ENCODE measurements around the gene CGREF1.

GRCh38 chr2:27118525-27119329 is at the start of gene CGREF1:
- TF ChIP-seq CTCF (conservative IDR thresholded peaks at IDR 0.05; ENCODE audit: low read depth, low read length): no peak
- no peak for TF ChIP-seq EZH2 (IDR thresholded peaks at IDR 0.05; ENCODE audit: low read length, unreplicated experiment)

All from PC-3 (cell line).